ELR (cell line): ENCODE results near the gene CRHR2.
"Not testable (repeated sequence)": the region's sequence is repeated elsewhere in the genome, so short reads cannot be mapped to it uniquely, and the experiment has no call there.

Source experiments
- DNase-seq: peaks from one replicate; pipeline ENCODE4 v3.0.0-alpha.2; 2015; ENCODE audit warnings: low read depth

CRHR2 gene

DNA sequence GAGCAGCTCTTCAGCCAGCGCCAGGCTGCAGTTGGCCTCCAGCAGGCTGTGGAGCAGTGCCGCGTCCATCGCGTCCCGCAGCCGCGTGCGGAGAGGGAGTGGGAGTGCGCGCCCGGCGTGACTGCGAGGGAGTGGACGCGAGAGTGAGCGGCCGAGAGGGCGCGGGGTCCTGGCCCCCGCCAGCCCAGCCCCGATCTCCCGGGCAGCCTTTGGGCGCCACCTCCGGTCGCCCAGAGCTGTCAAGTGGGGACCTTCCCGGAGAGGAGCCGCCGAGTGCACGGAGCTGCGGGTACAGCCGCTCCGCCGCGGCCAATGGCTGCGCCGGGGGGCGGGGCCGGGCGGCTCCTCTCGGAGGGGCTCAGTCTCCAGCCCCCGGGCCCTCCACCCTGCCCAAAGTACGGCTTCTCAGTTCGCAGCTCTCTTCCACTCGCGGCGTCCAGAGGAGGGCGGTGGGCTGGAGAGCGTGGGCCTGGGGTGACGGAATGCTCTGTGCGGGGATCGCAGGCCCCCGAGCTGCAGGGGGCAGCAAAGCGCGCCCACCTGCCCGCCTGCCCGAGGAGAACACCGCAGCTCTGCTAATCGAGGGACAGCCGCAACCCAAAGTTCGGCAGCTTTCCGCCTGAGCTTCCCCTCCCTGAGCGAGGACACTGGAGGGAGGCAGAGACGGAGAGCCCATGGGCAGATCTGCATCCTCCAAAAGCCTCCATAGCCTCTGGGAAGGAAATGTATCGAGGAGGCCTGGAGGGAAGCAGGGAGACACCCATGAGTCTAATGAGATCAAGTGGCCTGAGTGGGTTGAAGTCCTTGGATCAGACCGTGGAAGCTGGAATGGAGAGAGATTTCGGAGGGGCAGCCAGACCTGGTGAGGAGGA is at the start of gene CRHR2:
Gene CRHR2, minus strand, starts transcription at position 245 of the 872 bp plus-strand sequence. Its CDS starts 176 bp downstream, at position 69.
- no peak for DNase-seq

DNA sequence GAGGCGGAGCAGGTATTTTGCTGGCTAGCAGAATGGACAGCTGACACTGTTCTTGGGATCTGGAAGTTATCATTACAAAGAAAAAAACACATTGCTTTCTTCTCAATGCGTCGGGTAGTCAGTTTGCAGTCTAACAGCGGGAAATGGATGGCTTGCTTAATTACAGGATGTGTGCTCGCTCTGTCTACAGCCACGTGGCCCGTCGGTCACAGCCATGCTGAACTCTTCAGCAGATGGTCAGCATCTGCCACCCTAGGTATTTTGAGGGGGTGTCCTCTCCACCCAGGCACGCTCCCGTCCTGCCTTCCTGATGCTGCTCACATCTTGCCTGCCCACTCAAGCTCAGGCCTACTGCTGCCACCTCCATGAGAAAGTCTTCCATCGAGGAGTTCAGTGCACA is 49.3 kb upstream of the CRHR2 start:
- DNase-seq: no peak

DNA sequence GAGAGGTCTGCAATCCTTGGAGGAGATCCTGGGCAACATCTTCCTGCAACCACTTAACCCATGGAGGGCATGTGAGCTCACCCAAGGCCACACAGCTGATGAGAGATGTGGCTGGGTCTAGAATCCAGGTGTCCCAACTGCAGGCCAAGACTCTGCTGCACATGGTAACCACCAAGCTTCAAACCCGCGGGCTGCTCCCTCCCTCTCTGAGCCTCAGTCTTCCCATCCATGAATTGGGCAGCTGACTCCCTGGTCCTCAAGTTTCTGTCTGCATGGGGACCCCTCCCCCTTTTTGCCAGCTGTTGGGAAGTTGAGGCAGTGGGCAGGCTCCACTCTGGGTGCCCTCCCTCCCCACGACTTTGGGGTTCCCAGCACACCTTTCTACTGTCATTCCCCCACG is 48.7 kb upstream of the CRHR2 start:
- no peak for DNase-seq

DNA sequence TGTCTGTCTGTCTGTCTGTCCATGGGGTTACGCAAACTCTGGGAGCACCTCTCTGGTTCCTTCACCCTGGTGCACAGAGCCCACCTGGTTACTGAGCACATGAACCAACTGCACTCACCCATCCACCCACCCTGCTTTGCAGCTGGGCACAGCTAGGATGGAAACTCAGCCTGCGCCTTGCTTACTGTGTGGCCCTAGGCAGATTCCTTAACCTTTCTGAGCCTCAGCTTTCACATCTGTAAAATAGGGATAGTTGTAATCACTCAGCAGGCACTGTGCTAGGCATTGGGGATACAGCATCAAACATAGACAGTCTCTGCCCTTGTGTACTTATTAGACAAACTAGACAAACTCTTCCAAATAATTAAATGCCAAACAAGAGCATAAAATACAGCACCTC is 47.8 kb upstream of the CRHR2 start:
- no peak for DNase-seq

DNA sequence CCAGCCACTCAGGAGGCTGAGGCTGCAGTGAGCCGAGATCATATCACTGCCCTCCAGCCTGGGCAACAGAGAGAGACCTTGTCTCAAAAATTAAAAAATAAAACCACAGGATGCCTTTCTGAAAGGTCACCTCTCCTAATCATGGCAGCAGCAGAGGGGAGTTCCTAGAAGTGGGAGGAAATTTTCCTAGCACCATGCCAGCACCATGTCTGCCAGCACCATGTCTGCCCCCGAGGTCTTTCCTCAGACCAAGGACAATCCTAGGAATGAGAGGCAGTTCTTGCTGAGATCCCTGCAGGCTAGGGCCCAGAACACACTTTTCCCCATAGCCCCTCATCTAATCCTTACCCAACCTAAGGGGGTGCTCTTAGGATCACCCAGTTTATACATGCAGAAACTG is 47.4 kb upstream of the CRHR2 start:
- no peak for DNase-seq

DNA sequence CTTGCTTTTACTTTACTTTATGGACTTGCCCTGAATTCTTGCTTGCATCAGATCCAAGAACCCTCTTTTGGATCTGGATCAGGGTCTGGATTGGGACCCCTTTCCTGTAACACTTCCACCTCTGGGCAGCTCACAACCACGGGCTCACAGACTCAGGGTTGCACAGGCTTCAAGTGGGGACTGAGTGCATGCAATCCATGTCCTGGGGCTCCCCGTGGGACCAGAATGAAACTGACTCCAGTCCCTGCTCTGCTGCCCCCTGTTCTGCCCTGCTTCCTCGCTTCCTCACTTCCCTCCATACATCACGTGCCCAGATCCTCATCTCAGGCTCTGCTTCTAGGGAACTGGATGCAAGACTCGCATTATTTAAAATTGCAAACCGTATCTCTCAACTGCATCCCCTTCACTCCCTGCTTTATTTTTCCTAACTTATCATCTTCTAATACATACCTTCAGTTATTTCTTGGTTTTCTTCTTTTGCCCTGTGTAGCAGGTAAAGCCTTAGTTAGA is 46.4 kb upstream of the CRHR2 start:
- no peak for DNase-seq

DNA sequence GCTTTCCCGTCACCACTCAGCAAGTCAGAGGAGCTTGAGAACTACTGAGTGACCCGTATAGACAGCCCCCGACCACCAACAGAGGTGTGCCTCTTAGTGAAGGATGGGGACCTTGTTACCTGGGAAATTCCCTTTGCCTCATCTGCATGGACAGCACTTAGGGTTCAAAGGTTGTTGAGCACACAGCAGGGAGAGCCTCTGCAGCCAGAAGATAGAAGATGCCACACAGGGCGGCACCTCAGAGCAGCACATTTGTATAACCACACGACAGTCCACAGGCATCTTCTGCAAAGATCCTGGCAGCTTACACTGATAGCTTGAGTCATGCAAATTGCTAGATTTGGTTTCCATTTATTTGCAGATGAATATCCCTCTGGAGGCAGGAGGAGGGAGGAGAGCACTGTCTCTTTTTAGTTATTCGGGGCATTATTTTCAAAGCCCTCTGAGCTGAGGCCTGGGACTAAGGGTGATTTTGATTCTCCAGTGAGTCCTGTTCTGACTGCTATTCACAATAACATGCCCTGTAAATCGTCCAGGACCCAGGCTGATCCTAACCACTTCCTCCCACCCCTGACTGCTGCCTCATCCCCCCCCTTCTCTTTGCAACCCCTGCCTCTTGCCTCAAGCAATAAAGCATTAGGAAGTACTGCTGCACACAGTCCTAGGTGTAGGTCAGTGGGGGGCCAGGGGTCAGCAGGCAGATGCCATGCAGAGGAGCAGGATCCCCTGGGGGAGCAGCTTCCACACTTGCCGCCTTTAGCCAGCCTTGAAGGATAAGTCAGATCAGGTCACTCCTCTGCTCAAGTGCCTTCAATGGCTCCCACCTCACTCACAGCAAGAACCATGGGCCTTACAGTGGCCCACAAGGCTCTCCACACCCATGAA is 45.0 kb upstream of the CRHR2 start:
- DNase-seq: peak; percentile 36

DNA sequence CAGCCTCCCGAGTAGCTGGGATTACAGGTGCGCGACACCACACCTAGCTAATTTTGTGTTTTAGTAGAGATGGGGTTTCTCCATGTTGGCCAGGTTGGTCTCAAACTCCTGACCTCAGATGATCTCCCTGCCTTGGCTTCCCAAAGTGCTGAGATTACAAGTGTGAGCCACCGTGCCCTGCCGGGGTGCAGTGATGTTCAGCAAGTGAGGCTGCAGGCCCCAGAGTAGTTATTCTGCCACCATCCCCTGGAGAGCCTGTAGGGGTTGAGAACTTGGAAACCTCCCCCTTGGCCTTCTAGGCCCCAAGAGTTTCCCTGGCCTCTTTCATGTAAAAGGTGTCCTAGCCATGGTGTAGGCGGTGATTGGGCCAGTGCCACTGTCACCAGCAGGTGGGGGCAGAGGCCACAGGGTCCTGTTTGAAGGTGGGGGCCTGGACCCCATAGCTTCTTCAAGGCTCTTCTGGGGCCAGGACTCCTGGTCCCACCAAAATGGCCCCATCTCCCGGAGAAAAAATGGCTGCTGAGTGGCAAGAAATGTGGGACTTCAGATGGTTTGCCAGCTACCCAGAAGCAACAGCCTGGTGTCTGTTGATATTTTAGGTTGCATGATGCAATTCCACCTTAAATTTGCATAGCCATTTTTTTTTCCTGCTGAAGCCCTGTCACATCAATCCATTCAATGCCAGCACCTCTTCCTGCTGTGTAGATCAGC is 44.2 kb upstream of the CRHR2 start:
- DNase-seq: no peak

DNA sequence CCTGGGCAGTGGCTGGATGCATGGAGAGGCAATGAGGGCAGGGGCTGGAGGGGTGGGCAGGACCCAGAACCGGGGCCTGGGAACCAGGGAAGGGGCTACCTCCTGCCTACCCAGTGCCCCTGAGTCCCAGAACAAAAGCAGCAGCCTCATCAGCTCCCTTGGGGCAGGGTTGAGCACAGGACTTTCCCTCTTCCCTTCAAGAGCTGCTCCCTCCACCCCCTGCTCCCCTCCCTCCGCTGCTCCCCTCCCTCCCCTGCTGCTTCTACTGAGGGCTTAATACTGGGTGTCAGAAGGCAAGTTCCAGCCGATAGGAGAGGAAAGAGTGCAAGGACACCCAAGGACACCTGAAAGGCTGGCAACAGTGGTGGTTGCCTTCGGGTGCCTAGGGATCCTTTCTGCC is 41.5 kb upstream of the CRHR2 start:
- no peak for DNase-seq

DNA sequence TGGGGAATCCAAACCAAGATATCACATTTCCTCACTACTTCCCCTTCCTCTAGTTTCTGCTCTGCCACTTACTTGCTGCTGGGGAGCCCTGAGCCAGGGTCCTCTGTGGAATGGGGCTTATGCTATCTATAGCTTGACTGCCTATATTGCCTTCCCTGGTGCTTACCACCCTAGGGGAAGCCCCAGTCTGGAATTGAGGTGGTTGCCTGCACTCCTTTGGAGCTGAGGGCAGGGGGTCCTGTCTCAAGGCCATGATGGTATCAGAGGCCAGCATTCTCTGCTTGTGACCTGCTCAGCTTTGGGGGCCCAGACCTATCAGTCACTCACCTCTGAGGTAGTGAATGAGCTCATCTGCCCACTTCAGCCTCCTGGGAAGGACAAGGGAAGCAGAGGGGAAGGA is 40.4 kb upstream of the CRHR2 start:
- DNase-seq: no peak

DNA sequence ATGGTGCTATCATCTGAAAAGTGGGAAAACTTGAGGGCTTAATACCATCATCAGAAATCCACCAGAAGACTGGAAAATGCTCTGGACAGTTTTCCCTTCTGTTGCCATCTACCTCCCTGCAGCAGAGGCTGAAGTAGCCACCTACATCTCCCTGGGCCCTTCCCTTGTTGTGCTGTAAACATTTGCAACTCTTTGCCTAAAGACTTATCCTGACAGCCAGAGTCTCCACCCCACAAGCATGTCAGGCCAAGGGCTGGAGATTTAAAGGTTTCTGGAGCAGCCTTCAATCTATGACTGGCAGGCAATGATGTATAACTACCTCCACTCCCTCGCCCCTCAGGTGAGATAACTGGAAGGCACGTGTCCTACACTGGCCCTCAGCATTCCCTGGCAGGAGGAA is 39.9 kb upstream of the CRHR2 start:
- no peak for DNase-seq

DNA sequence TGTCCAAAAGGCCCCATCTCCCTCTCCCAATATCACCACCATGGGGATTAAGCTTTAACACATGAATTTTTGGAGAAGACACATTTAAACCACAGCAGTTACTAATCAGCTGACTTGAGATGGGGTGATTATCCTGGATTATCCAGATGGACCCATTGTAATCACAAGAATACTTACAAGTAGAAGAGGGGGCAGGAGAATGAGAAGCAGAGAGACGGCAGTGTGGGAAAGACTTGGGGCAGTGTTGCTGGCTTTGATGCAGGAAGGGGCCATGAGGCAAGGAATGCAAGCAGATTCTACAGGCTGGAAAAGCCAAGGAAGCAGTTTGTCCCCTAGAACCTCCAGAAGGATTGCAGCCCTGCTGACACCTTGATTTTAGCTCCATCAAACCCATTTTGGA is 39.0 kb upstream of the CRHR2 start:
- no peak for DNase-seq

DNA sequence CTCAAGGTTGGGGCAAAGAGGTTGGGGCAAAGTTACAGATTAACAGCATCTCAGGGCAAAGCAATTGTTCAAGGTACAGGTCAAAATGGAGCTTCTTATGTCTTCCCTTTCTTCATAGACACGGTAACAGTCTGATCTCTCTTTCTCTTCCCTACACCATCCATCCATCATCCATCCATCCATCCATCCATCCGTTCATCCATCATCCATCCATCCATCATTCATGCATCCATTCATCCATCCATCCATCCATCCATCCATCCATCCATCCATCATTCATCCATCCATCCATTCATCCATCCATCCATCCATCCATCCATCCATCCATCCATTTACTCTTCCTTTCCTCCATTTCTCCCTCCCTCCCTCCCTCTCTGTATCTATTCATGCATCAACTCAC is 37.2 kb upstream of the CRHR2 start:
- DNase-seq: not testable (repeated sequence)

DNA sequence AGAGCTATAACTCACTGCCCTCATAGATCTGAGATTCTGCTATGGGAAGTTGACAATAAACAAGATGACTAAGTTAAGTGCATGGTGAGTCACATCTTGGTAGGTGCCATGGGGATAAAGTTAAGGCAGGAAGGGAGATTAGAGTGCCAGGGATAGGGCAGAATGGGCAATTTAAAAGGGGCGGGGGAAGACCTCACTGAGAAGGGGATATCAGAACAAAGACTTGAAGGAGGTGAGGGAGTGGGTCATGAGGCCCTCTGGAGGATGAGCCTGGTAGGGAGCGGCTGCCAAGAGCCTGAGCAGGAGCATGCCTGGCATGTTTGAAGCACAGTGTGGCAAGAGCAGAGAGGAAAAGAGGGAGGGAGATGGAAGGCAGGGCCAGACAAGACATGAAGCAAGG is 34.9 kb upstream of the CRHR2 start:
- peak; percentile 68 for DNase-seq

DNA sequence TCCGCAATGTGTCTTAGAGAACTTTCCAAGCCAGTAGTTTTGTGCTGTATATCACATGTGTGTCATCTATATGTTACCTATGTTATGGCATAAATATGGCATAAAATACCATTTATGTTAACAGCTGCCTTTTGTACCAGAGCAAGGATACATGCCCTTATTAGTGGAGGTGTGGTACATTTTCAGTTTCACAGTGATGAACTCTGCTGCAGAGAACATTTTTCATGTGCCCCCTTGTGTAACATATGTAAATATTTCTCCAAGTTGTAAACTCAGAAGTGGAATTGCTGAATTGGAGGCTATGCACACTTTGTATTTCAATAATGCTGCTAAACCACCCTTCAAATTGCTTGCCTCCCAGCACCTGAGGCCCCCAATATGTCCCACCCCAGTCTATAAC is 31.9 kb upstream of the CRHR2 start:
- DNase-seq: no peak

DNA sequence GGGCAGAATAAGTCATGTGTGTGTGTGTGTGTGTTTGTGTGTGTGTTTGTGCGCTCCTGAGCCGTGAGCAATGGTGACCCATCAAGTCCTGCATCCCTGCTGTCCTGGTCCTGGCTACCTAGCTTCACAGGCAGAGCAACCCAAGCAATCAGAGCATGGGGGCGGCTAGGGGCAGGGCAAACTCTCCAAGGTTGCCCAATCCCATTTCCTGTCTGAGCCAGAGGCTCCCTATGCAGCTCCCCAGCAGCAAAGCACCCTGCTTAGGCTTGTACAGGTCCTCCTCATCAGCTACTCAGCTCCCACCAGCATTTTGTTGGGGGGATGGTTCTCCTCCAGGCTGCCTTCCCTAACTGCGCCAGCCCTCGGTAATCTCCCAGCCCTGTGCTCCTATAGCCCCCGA is 31.1 kb upstream of the CRHR2 start:
- DNase-seq: peak; percentile 18

DNA sequence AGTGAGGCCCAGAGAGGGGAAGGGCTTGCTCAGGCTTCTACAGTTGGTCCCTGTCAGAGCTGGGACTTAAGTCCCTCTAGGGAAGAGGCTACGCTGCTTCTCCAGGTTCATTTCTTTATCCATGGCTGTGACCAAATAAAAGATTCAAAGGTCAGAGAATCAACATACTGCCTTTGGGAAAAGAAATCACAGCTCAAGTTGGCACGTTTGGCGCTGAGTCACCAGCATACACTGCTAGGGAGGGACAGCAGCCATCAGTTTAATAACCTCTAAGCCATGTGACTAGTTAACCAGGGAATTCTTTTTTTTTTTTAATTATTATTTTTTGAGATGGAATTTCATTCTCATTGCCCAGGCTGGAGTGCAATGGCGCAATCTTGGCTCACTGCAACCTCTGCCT is 28.4 kb upstream of the CRHR2 start:
- no peak for DNase-seq

DNA sequence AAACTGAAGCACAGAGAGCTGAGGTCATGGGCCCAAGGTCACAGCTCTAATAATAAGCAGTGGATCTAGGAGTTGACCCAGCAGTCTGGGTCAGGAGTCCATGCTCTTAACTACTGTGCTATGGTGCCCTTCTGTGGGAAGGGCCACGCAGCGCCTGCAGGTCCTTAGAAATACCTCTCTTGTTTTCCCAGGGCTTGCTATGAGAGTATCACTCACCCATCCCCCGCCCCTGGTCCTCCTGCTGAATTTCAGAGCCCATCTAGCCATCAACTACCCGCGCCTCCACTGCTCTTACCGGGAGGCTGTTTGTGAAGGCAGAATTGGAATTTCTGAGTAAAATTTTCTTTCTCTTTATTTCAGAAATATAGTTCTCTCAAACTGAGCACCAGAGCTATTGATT is 27.3 kb upstream of the CRHR2 start:
- DNase-seq: no peak

DNA sequence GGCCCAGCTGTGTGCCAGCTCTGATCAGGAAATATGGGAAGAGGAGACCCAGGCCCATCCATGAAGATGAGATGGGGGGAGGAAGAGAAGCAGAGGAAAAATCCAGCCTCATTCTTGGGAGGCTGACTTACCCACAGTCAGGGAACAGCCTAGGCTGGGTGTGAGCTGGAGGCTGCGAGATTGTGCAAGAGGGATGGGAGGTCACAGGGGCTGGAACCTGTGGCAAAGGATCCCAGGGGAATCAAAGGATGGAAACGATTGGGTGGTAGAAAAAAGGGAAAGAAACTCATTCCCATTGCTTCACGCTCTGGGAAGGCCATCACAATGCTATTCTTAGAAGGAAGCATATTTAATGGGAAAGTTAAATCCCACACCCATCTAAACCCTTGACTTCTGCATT is 26.7 kb upstream of the CRHR2 start:
- no peak for DNase-seq

DNA sequence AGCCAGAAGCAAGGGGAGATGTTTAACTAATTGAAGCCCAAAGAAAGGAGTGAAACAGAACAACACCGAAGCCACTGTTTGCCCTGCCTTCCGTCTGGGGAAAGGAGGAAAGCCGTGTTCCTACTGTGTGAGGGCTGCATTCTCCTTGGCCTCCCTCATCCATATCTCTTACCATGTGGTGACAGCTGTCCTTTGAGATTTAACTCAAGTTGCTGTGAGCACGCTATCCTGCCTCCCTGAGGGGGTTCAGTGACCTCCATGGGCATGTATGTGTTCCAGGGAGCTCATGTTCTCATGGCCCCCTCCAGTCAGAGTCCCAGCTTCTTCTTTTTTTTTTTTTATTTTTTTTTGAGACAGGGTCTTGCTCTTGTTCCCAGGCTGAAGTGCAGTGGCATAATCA is 26.2 kb upstream of the CRHR2 start:
- no peak for DNase-seq

DNA sequence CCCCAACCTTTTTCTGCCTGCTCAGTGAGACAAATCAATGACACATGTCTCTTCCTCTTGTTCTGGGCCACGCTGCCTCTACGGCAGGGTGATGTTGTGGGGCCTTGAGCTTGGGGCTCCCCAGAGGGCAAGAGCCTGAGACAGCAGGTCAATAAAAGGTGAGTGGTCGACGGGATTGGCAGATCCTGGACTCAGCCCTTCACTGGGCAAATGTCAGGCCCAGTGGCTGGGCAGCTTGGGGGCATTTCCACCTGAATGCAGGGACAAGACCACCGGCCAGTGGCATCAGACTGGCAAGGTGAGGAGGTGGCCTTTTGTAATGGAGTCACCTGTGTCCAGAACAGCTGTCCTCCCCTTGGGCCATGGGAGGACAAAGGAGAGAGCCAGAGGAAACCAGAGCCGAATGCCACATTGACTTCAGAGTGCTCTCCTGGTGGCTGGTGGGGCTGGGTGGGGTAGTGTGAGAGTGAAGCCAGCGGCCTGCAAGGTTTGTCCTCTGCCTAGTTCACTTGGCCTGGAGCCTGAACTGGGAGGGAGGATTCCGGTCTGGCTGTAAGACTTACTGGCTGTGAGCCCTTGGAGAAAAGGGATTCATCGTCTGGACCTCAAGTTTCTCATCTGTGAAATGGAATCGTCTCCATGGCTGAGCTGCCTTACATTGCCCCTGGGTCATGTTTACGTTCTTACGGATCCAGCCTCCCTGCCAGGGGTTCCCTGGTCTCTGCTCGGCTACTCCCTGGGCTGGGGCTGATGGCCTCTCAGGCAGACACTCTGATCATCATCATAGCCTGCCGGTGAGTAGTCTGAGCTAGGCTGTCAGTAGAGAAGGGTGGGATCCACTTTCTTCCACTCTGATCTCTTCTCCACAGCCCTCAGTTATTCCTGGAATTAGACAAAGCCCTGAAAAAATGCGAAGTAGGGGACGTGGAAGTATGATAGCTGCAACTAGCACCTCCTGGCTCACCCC is 25.4 kb upstream of the CRHR2 start:
- no peak for DNase-seq
